ENCODE data around the gene NEBL. TPM values are rescaled to one million over a fixed set of nuclear protein-coding genes. Genes with fewer than 3 reads are reported as not detected.

The NEBL gene
- total and polyA plus RNA-seq, 2 experiments from 2014 or later, result 247 to 489 TPM

DNA sequence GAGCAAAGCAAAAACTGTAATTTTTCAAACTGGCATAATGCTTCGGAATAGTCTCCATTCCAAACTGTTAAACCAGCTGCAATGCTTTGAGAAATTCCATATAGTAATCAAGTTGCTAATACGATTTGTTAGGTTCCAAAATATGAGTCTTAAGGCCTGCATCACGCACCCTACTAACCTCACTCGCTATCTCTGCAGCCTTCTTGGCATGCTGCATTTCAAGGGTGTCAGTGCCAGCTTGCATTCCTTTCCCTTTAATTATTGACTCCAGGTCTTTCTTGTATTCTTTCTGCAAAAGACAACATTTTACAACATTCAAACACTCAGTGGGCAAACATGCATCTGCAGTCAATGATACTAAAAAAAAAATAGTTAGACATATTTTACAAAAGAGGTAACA is 61.8 kb downstream of the NEBL start:
- Histone ChIP-seq H3K36me3 (peaks cover 92% of the 10 kb centered on the region), H3K4me3 (no peak overlapping the region), H3K27ac (peak overlapping the region; percentile 73), H3K27me3 (no peaks in the 10 kb centered on the region), H3K4me1 (ENCODE audit: low read depth) (no peaks in the 10 kb centered on the region), H3K9me3 (ENCODE audit: low read depth) (no peaks in the 10 kb centered on the region)
- DNase-seq (ENCODE audit: low read depth in 1 of 2, low spot score in 1 of 2), result no peak
- TF ChIP-seq, protein P1, sequence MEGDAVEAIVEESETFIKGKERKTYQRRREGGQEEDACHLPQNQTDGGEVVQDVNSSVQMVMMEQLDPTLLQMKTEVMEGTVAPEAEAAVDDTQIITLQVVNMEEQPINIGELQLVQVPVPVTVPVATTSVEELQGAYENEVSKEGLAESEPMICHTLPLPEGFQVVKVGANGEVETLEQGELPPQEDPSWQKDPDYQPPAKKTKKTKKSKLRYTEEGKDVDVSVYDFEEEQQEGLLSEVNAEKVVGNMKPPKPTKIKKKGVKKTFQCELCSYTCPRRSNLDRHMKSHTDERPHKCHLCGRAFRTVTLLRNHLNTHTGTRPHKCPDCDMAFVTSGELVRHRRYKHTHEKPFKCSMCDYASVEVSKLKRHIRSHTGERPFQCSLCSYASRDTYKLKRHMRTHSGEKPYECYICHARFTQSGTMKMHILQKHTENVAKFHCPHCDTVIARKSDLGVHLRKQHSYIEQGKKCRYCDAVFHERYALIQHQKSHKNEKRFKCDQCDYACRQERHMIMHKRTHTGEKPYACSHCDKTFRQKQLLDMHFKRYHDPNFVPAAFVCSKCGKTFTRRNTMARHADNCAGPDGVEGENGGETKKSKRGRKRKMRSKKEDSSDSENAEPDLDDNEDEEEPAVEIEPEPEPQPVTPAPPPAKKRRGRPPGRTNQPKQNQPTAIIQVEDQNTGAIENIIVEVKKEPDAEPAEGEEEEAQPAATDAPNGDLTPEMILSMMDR (IDR thresholded peaks at IDR 0.05; ENCODE audit: low read depth, low read length), result no peak

DNA sequence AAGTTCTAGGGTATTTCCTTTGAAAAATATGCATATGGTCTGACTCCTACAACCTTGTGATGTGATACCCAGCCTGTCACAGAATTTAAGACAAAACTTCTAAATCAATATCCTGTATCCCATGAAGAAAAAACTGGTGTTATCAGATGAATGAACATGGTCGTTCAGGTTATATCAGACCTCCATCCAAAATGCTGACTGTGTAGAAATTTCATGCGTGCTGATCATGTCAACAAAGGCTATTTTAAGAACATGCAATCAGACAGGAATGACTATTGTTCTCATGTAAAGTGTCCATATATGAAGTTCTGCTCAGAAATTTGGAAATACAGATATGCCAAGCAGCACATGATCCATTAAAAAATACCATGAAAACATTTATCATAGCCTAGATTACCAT is 62.3 kb downstream of the NEBL start:
- Histone ChIP-seq H3K9me3 (ENCODE audit: low read depth) (no peaks in the 10 kb centered on the region), H3K4me3 (no peak overlapping the region), H3K4me1 (ENCODE audit: low read depth) (no peaks in the 10 kb centered on the region), H3K27me3 (no peaks in the 10 kb centered on the region), H3K27ac (peak overlapping the region; percentile 73), H3K36me3 (peaks cover 92% of the 10 kb centered on the region)
- TF ChIP-seq, protein P1 (IDR thresholded peaks at IDR 0.05; ENCODE audit: low read depth, low read length), result no peak
- no peak for DNase-seq (ENCODE audit: low read depth in 1 of 2, low spot score in 1 of 2)

DNA sequence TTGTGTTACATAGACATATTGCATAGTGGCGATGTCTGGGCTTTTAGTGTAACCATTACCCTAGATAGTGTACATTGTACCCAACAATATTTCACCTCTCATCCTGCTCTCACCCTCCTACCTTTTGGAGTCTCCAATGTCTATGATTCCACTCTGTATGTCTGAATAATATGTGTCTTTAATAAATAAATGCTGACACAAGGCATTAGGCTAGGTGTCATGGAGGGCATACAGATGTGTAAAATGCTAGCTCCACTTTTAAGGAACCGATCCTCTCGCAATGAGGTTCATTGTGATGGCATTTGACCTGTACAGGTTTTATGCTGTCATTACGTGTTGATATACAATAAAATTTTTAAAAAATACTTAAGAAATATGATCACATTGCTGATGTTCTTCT is 74.3 kb downstream of the NEBL start:
- H3K4me1 ChIP-seq (ENCODE audit: low read depth), result no peaks in the 10 kb centered on the region
- H3K36me3 ChIP-seq, result peaks cover 98% of the 10 kb centered on the region
- H3K4me3 ChIP-seq, result no peak overlapping the region
- no peaks in the 10 kb centered on the region for H3K9me3 ChIP-seq (ENCODE audit: low read depth)
- TF ChIP-seq, protein P1 (IDR thresholded peaks at IDR 0.05; ENCODE audit: low read depth, low read length), result no peak
- no peaks in the 10 kb centered on the region for H3K27me3 ChIP-seq
- no peak for DNase-seq (ENCODE audit: low read depth in 1 of 2, low spot score in 1 of 2)
- H3K27ac ChIP-seq, result peak overlapping the region; percentile 40

DNA sequence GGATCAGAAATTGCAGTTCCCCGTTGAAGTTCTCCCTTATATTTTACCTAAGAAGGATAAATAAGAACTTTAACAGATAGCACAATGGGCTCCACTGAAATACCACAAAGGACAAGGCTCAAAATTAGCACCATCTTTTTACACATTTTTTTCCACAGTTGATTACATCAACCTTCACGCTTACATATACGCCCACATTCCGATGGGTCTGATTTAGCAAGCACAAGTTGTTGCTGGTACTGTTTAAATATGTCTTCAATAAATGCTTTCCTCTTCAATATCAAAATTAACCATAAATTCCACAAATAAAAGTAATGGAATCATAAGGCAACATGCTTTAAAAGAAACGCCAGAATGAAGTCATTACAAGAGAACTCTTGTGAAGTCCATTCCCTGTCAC is 79.5 kb downstream of the NEBL start:
- H3K27me3 ChIP-seq, result no peaks in the 10 kb centered on the region
- no peak overlapping the region for H3K4me3 ChIP-seq
- H3K4me1 ChIP-seq (ENCODE audit: low read depth), result no peaks in the 10 kb centered on the region
- H3K36me3 ChIP-seq, result peaks cover 91% of the 10 kb centered on the region
- no peaks in the 10 kb centered on the region for H3K9me3 ChIP-seq (ENCODE audit: low read depth)
- H3K27ac ChIP-seq, result peak overlapping the region; percentile 54
- no peak for DNase-seq (ENCODE audit: low read depth in 1 of 2, low spot score in 1 of 2)
- TF ChIP-seq, protein P1 (IDR thresholded peaks at IDR 0.05; ENCODE audit: low read depth, low read length), result no peak

DNA sequence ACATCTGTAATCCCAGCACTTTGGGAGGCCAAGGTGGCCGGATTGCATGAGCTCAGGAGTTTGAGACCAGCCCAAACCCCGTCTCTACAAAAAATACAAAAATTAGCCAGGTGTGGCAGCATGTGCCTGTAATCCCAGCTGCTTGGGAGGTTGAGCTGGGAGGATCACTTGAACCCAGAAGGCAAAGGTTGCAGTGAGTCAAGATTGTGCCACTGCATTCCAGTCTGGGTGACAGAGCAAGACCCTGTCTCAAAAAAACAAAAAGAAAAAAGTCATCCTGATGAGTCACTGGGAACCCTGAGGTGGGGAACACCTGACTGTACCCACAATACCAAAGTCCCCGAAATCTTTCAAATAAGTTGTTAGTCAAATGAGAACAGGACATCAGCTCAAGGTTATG is 80.0 kb downstream of the NEBL start:
- TF ChIP-seq, protein P1 (IDR thresholded peaks at IDR 0.05; ENCODE audit: low read depth, low read length), result no peak
- peak overlapping the region; percentile 54 for H3K27ac ChIP-seq
- H3K27me3 ChIP-seq, result no peaks in the 10 kb centered on the region
- H3K9me3 ChIP-seq (ENCODE audit: low read depth), result no peaks in the 10 kb centered on the region
- peaks cover 89% of the 10 kb centered on the region for H3K36me3 ChIP-seq
- H3K4me3 ChIP-seq, result no peak overlapping the region
- DNase-seq (ENCODE audit: low read depth in 1 of 2, low spot score in 1 of 2), result no peak
- no peaks in the 10 kb centered on the region for H3K4me1 ChIP-seq (ENCODE audit: low read depth)

DNA sequence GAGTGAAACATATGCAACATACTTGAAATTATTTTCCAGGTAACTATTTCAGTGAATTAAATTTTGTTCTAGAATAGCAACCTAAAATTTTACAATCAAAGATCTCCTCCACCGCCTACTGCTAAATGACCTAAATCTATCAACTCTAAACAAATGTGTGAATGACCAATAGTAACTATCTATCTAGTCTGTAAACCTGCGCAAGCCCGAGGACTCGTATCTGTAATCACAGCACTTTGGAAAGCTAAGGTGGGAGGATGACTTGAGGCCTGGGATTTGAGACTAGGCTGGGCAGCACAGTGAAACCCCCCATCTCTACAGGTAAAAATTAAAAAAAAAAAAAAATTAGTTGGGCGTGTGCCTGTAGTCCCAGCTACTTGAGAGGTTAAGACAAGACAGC is 83.0 kb downstream of the NEBL start:
- H3K4me3 ChIP-seq, result no peak overlapping the region
- peaks cover 90% of the 10 kb centered on the region for H3K36me3 ChIP-seq
- H3K27ac ChIP-seq, result peak overlapping the region; percentile 57
- H3K27me3 ChIP-seq, result no peaks in the 10 kb centered on the region
- no peak for DNase-seq (ENCODE audit: low read depth in 1 of 2, low spot score in 1 of 2)
- TF ChIP-seq, protein P1 (IDR thresholded peaks at IDR 0.05; ENCODE audit: low read depth, low read length), result no peak
- no peaks in the 10 kb centered on the region for H3K9me3 ChIP-seq (ENCODE audit: low read depth)
- no peaks in the 10 kb centered on the region for H3K4me1 ChIP-seq (ENCODE audit: low read depth)
